CD4-positive, alpha-beta T cell treated with Interleukin-6 at 100 ng/mL for 8 hours (primary cell): ENCODE results near the gene CSN3.
"Not testable (repeated sequence)": the region's sequence is repeated elsewhere in the genome, so short reads cannot be mapped to it uniquely, and the experiment has no call there.

ENCODE experiments used
- DNase-seq: peaks from one replicate; pipeline ENCODE4 v3.0.0-alpha.2; 2020; ENCODE audit warnings: mixed read lengths, low spot score

The CSN3 gene

GRCh38 chr4:70242297-70242696 is at the start of gene CSN3:
Gene CSN3 (plus strand): TSS chr4:70242597. CDS start chr4:70244820, 2,223 bp downstream.
- DNase-seq = not testable (repeated sequence)

DNA sequence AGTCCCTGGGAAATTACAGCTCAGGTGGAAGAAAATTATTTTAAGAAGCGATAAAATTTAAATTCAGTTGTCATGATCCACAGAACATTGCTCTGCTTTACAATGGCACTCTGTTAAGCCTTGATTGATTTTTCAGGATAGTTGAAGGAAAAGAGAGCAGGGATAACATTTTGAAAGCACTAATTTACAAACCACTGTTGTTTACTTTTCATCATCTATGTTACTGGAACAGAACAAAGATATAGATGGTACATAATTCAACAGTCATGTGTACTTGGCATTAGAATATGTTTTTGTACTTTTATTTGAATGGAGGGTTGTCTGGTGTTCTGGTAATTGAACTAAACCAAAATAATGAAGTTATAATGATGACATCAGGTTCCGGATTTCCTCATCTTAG is 49.5 kb upstream of the CSN3 start:
- DNase-seq = no peak

- no peak for DNase-seq
Measured at GRCh38 chr4:70195425-70195824, 47.0 kb upstream of the CSN3 start, which contains the start of gene ODAM. Gene ODAM (plus strand): TSS chr4:70195725. CDS start chr4:70196544, 819 bp downstream.

- no peak for DNase-seq
Measured at GRCh38 chr4:70196857-70197256, 45.5 kb upstream of the CSN3 start.

GRCh38 chr4:70197842-70198241 is 44.6 kb upstream of the CSN3 start:
- DNase-seq = no peak

- DNase-seq = no peak
Measured at GRCh38 chr4:70203601-70204000, 38.8 kb upstream of the CSN3 start.

DNA sequence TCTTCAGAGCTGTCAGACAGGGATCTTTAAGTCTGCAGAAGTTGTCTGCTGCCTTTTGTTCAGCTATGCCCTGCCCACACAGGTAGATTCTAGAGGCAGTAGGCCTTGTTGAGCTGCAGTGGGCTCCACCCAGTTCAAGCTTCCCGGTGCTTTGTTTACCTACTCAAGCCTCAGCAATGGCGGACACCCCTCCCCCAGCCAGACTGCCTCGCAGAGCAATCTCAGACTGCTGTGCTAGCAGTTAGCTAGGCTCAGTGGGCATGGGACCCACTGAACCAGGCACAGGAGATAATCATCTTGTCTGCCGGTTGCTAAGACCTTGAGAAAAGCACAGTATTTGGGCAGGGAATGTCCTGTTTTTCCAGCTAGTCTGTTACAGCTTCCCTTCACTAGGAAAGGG is 29.6 kb upstream of the CSN3 start:
- DNase-seq = not testable (repeated sequence)

- not testable (repeated sequence) for DNase-seq
Measured at GRCh38 chr4:70216109-70216508, 26.3 kb upstream of the CSN3 start.

GRCh38 chr4:70216550-70216949 is 25.8 kb upstream of the CSN3 start:
- not testable (repeated sequence) for DNase-seq

DNA sequence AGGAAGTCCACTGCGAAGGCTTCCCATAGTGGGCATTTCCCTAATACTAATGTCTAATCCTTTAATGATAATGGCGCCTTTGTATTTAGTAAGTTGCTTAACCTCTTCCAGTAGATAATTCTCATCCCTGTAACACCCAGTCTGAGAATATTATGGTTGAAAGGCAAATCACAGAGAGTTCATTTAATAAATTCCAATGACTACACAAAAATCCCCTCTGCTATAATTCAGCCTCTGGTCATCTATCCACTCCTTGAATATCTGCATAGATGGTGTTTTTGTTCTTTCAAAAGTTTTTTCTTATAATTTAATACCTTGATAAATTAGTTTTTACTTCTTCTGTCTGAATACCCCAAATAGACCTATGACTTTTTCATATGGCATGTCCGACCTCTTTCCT is 21.0 kb upstream of the CSN3 start:
- not testable (repeated sequence) for DNase-seq

- not testable (repeated sequence) for DNase-seq
Measured at GRCh38 chr4:70221818-70222217, 20.6 kb upstream of the CSN3 start.

DNA sequence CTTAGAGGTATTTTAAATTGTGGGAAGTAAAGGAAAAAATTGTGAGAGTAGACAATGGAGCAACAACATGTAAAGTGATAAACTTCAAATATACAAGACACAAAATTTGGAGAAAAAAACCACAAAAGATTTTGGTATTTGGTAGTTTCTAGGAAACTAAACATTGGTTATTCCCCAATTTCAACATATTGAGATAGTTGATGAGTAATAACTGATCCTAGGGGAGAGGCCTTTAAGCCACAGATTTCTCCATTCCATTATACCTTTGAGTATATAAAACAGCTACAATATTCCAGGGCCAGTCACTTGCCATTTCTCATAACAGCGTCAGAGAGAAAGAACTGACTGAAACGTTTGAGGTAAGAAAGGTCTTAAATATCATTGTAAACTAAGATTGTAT is 16.6 kb upstream of the CSN3 start, which contains the start of gene FDCSP:
FDCSP (plus strand) TSS at position 301 of the 400 bp plus-strand sequence. CDS start 5,071 bp downstream, outside the sequence.
- no peak for DNase-seq

DNA sequence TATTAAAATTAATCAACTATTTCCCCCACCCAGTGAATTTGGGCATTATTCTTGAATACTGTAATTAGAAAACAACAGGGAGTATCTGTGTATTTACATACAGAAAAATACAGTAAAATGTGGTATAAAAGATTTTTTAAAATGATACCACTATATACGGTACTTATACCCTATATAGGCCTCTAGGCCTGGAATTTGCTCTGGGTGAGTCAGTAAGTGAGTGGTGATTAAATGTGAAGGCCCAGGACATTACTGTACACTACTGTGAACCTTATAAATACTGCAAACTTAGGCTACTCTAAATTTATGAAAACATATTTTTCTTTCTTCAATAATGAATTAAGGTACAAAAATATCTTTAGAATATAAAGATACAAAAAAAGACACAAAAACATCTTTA is 6.3 kb upstream of the CSN3 start:
- no peak for DNase-seq

DNA sequence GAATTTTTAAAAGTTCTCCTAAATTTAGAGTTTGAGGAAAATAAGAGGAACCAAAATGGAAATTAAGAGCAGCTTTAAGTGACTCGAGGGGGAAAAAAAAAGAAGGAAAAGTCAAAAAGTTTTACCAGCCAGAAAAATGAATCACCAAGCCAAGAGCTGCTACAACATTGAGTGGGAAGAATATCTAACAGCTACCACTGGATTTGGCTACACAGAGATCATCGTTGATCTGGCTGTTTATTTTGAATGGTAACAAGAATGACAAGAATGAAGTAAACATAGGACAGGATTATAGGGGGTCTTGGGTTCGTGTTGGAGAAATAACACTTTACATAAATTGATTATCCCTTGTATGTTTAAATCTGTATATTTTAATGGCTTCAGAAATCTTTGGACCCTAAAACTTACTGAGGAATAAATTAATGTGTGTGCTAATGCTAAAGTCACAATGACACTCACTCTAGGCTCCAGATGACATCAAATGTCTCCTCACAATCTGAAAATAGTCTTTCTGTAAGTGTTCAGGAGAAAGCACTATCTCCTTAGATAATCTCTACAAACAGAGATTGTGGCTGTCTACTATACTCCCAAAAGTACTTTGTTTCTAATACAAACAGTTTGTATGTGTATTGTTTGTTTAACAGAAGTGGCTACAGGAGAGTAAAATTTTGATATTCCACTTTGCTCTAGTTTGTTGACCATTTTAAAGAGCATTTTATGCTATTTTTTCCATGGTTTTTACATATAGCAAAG is 3.1 kb upstream of the CSN3 start:
- no peak for DNase-seq

DNA sequence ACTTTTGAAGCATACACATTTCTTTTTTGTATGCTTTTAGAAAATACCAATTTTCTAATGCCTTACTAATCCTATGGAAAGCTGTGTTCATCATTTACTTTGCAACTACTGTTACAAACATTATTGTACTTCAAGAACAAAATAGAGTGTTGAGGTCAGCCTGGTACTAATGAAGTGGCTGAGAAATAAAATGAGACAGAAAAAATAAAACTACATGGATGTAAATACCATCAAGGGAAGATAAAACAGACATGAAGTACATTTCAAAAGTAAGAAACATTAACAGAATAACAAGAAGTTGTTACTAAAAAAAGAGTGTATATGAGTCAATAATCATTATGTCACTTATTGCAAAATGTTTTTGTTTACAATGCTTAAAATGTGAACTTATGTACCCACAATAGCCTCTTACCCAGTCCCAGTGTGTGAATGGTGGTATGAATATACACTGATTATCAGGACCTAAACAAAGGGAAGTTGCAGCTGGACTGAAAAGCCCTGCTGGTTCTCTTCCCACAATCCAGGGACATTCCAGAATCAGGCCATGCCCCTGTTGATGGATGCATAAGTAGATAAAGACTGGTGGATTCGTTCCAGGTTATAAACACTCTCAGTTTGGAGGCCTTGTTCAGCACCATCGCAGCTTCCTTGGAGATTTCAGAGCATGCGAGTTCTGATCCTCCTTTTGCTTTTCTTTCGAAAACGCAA is 2.4 kb upstream of the CSN3 start:
- DNase-seq = no peak

- DNase-seq = no peak
Measured at GRCh38 chr4:70243091-70243490, 694 bp downstream of the CSN3 start.

DNA sequence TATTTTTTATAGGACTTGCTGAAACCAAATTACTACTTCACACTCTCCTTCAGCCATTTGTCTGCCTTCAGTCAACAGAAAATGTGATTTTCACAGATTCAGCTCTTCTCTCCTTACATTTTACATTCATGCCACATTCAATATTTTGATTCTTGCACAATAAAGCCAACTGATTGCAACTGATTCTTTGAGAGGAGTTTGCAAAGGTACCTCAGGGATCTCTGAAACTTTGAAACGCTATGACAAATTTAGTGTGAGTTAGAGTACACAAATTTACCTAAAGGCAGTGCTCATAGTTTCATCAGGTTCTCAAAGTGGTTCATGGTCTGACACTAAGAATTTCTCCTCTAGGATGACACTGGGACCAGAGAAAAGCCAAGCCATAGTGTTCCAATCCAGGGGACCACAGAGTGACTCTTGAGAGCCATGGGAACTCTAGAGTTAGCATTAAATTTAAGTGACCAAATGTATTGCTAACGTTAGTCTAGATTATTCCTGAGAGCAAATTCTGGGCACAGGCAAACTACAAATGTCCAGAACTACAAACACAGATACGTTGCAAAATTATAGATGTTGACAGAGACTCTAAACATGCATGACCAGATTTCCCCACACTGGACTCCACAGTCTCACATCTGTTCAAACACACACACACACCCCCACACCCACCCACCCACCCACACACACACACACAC is 9.0 kb downstream of the CSN3 start:
- no peak for DNase-seq

- DNase-seq = no peak
Measured at GRCh38 chr4:70251945-70252277, 9.5 kb downstream of the CSN3 start.

DNA sequence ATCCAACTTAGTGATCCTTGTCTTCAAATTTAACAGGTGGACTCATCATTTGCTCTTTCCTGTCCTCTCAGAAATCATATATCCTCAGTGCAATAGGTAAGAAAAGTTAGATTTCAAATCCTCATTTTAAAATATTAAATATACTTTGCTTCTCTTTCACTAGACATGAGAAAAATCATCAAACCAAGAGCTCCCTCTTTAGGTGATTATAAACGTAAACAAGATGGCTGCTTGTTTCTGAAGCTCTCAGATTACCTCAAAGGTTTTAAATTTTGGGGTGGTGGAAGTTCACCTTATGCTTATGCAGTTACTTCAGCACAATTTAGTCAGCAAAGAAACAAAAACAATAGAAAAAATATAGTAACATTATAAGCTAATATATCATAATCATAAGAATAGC is 27.3 kb downstream of the CSN3 start:
- no peak for DNase-seq

GRCh38 chr4:70277121-70277520 is 34.7 kb downstream of the CSN3 start:
- DNase-seq = no peak

GRCh38 chr4:70280567-70280966 is 38.2 kb downstream of the CSN3 start:
- DNase-seq = no peak

DNA sequence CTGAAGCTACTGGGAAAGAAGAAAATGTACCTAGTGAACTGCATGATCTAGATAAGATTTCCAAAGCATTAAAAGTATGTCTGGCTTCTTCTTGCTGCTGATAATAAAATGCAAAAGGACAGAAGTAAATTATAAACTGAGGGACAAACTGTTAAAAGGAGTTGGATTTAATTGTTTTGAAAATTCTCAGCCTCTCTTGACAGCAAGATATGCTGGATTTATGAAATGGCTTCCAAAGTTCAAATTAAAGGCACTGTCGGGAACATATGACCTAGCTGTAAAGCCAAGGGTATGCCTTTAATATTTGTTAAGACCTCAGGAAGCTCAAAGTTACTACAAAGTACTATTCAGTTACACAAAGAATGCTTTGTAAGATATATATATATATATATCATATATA is 46.3 kb downstream of the CSN3 start:
- no peak for DNase-seq

GRCh38 chr4:70291341-70291740 is 48.9 kb downstream of the CSN3 start:
- DNase-seq = no peak
